HG03442 (cell line): ENCODE data around the gene C1QL1.

Source experiments
- ATAC-seq: cut with Tn5 transposase; IDR thresholded peaks from one replicate; pipeline ENCODE4 v1.9.1; 2021; ENCODE audit warnings: mild to moderate bottlenecking, moderate library complexity; ENCODE audit not compliant: unreplicated experiment

C1QL1 gene

GRCh38 chr17:44989552-44990138, 21.5 kb upstream of the C1QL1 start:
- ATAC-seq: no peak

- ATAC-seq: no peak
These were observed 20.2 kb upstream of the C1QL1 start for GRCh38 chr17:44988044-44988942.

GRCh38 chr17:44983563-44983962, 15.5 kb upstream of the C1QL1 start:
- ATAC-seq: no peak

GRCh38 chr17:44982113-44982702, 14.1 kb upstream of the C1QL1 start:
- no peak for ATAC-seq

- ATAC-seq: no peak
These were observed 13.3 kb upstream of the C1QL1 start for GRCh38 chr17:44981221-44981968.

- no peak for ATAC-seq
These were observed 11.4 kb upstream of the C1QL1 start for GRCh38 chr17:44979426-44979995.

- no peak for ATAC-seq
These were observed 10.7 kb upstream of the C1QL1 start for GRCh38 chr17:44978807-44979206.

- ATAC-seq: no peak
These were observed 9.9 kb upstream of the C1QL1 start for GRCh38 chr17:44977814-44978550.

GRCh38 chr17:44977065-44977464, 9.0 kb upstream of the C1QL1 start:
- ATAC-seq: no peak

- no peak for ATAC-seq
These were observed 8.1 kb upstream of the C1QL1 start for GRCh38 chr17:44976206-44976605.

GRCh38 chr17:44972953-44973352, 4.8 kb upstream of the C1QL1 start:
- ATAC-seq: no peak

GRCh38 chr17:44971776-44972483, 3.8 kb upstream of the C1QL1 start:
- ATAC-seq: no peak

- ATAC-seq: no peak
These were observed 2.1 kb upstream of the C1QL1 start for GRCh38 chr17:44970136-44970741.

- ATAC-seq: no peak
These were observed 1.2 kb upstream of the C1QL1 start for GRCh38 chr17:44969144-44969780.

- no peak for ATAC-seq
These were observed 237 bp downstream of the C1QL1 start for GRCh38 chr17:44967907-44968224.

- no peak for ATAC-seq
These were observed 837 bp downstream of the C1QL1 start for GRCh38 chr17:44967026-44967906.

- no peak for ATAC-seq
These were observed 1.6 kb downstream of the C1QL1 start for GRCh38 chr17:44966348-44967025.
